Uterus (tissue), 2 donors: Measurements from ENCODE around the gene EAF1.

ENCODE experiments used
- POLR2A ChIP-seq, 2 donors: fragments of 450-650 bp; IDR thresholded peaks; one replicate each; pipeline ENCODE4 v1.6.1; 2016; ENCODE audit warnings: antibody characterized with exemption in 2 of 2, mild to moderate bottlenecking in 1 of 2, moderate library complexity in 1 of 2
- TF ChIP-seq, protein P1 (sequence below), 4 experiments: fragments of 200-600 bp in 2 of 4; fragments of 450-650 bp in 2 of 4; sonication (generic) in 2 of 4; IDR thresholded peaks; one replicate each; pipeline ENCODE4 v1.5.1; 2016 to 2019; ENCODE audit warnings: antibody characterized with exemption in 4 of 4, mild to moderate bottlenecking in 2 of 4, moderate library complexity in 1 of 4

DNA sequence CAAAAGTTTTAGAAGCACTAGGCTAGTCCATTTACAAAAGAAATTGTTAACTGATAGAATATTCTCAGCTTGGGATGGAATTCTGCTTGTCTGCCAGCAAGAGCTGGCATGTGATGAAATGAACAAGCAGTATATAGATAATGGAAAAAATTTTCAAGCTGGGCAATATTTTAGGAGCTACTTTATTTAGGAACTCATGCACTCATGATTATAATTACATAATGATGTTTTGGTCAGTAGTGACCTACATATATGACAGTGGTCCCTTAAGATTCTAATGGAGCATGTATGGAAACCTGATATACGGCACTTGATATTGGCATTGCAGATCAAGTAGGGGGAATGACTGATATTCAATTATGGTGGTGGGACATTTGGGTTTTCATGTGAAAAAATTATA lies 6.1 kb downstream of the EAF1 start:
- TF ChIP-seq, protein P1, sequence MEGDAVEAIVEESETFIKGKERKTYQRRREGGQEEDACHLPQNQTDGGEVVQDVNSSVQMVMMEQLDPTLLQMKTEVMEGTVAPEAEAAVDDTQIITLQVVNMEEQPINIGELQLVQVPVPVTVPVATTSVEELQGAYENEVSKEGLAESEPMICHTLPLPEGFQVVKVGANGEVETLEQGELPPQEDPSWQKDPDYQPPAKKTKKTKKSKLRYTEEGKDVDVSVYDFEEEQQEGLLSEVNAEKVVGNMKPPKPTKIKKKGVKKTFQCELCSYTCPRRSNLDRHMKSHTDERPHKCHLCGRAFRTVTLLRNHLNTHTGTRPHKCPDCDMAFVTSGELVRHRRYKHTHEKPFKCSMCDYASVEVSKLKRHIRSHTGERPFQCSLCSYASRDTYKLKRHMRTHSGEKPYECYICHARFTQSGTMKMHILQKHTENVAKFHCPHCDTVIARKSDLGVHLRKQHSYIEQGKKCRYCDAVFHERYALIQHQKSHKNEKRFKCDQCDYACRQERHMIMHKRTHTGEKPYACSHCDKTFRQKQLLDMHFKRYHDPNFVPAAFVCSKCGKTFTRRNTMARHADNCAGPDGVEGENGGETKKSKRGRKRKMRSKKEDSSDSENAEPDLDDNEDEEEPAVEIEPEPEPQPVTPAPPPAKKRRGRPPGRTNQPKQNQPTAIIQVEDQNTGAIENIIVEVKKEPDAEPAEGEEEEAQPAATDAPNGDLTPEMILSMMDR (IDR thresholded peaks at IDR 0.05) = no peak
- TF ChIP-seq POLR2A (IDR thresholded peaks at IDR 0.05) = no peak
